B cell (primary cell): ENCODE data around the gene EPHA2.

Source experiments
- EZH2 ChIP-seq: IDR thresholded peaks from 2 replicates; pipeline ENCODE4 v1.6.1; 2012; ENCODE audit warnings: borderline replicate concordance, low read depth, mild to moderate bottlenecking, moderate library complexity, low read length; ENCODE audit not compliant: insufficient read depth, poor library complexity, severe bottlenecking
- TF ChIP-seq, protein P1 (sequence below): fragments of 200-600 bp; IDR thresholded peaks from one replicate; pipeline ENCODE4 v1.8.0; 2022; ENCODE audit warnings: antibody characterized with exemption, mild to moderate bottlenecking

DNA sequence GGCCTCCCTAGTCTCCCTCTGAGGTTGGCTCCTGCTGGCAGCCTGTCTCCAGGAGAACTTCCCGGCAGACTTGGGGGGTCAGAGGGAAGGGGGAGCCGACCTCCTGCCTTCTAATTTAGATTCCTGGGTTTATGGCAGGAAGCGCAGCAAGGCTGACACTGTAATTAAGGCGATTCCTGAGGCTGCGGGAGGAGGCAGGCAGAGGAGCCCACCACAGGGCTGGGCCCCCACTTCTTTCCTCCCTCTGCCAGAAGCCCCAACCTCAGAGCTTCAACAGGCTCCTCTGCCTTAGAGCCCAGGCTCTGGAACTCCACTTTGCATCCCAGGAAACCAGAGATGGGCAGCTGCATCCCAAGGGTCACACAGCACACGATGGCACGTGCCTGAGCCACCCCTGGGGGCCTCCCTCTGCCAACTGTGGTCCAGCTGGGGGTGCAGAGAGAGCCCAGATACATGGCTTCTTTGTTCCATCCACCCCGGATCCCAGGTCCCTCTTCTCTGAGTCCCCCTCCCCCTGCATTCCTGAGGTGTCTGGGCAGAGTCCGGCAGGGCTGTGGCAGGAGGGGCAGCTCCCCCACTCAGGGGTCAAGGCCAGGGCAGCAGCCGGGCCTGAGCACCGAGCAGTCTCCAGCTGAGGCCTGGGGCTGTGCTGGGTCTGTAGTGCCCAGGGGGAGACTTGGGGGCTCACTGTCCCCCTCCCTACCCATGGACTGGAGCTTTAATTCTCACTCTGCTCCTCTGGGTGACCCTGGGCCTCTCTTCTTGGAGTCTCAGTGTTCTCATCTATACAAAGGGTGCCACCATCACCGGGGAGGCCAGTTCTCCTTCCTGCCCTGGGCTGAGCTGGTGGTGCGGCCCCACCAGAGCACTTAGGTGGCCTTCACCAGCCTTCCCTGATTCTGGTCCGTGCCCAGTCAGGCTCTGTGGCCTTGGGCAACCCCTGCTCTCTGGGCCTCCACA lies 43.0 kb downstream of the EPHA2 start:
- TF ChIP-seq, protein P1, sequence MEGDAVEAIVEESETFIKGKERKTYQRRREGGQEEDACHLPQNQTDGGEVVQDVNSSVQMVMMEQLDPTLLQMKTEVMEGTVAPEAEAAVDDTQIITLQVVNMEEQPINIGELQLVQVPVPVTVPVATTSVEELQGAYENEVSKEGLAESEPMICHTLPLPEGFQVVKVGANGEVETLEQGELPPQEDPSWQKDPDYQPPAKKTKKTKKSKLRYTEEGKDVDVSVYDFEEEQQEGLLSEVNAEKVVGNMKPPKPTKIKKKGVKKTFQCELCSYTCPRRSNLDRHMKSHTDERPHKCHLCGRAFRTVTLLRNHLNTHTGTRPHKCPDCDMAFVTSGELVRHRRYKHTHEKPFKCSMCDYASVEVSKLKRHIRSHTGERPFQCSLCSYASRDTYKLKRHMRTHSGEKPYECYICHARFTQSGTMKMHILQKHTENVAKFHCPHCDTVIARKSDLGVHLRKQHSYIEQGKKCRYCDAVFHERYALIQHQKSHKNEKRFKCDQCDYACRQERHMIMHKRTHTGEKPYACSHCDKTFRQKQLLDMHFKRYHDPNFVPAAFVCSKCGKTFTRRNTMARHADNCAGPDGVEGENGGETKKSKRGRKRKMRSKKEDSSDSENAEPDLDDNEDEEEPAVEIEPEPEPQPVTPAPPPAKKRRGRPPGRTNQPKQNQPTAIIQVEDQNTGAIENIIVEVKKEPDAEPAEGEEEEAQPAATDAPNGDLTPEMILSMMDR: no peak
- TF ChIP-seq EZH2: no peak
